GOT3 (cell line): Measurements from ENCODE around the gene ERFL.
"Not testable (repeated sequence)": the region's sequence is repeated elsewhere in the genome, so short reads cannot be mapped to it uniquely, and the experiment has no call there.

Experiments
- DNase-seq: peaks from one replicate; lab custom pipeline; 2025; ENCODE audit warnings: mixed read lengths; lab: John Stamatoyannopoulos, UW

ERFL gene

DNA sequence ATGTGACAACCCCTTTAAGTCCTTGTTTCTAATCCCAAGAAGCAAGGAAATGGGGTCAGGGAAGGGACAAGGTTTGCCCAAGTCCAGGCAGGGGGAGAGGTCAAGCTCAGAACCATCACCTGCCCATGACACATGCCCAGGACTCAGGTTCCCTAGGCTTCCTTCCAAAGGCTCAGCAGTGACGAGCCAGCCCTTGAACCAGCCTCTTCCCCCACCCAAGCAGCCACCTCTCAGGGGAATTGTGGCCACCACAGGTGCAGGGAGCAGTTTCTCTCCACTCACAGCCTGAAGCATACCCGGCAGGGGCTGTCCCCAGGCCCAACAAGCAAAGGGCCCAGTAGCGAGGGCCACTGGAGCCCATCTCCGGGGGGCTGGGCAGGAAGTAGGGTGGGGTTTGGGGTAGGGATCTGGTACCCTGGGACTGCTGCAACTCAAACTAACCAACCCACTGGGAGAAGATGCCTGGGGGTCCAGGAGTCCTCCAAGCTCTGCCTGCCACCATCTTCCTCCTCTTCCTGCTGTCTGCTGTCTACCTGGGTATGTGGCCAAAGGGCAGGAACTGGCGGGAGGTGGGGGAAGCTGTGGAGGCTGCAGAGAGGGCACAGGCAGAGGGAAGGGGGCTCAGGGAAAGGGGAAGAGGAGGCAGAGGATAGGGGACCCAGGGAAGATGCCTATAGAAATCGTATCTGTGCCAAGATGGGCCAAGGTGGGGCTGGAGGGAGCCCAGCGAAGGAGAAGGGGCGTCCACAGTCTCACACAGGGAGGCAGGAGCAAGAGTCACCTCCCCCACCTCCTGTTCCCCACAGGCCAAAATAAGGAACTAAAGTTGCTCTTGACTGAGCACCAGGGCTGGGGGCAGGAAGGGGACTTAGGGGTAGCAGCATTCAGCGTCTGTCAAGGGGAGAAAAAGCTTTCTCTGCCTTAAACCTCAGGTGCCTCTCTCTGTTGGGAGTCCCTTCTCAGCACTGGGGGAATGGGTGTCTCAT is 51.1 kb downstream of the ERFL start, which contains the start of gene CD79A:
Gene CD79A, plus strand, starts transcription at position 433 of the 986 bp plus-strand sequence. Its CDS starts 26 bp downstream, at position 459.
- no peak for DNase-seq

DNA sequence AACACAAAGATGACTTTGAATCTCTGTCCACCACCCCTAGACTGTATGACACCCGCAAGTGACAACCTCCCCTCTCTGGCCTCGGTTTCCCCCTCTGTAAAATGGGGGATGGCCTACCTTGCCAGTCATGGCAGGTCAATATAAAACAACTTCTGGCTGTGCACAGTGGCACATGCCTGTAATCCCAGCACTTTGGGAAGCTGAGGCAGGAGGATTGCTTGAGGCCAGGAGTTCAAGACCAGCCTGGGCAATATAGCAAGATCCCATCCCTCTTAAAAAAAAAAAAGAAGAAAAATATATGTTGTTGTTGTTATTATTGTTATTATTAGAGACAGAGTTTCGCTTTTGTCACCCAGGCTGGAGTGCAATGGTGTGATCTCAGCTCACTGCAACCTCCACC is 52.3 kb downstream of the ERFL start:
- not testable (repeated sequence) for DNase-seq

DNA sequence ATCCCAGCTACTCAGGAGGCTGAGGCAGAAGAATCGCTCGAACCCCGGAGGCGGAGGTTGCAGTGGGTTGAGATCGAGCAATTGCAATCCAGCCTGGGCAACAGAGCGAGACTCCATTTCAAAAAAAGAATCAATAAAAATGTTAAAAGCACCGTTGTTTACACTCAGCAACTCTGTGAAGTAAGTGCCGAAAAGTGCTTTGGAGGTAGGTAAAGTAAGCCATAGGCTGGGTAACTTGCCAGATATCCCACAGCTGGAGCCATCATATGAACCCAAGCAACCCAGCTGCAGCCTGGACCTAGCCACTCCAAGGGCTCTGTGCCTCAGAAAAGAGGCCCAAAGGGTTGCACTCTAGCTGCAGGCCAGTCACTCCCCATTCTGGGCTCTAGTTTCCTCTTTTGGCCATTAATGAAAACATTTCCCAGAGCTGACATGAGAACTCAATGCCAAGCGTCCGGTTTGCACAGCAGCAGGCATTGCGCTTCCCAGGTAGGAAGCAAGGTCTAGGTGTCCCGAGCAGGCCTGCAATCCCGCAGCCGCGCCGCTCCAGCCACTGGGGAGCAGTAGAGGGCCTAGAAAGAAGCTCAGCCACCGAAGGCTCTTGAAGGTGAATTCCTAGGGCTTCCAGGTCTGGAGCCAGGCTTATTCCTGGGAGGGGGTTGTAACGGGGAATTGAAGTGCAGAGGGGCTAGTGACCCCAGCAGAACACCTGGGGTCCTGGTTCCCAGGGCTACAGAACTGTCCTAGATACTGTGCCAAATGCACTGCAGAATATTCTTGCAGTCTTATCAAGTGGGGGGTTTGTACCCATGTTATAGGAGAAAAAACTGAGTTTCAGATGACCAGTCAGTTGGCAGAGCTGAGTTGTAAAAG is 55.2 kb downstream of the ERFL start:
- no peak for DNase-seq

DNA sequence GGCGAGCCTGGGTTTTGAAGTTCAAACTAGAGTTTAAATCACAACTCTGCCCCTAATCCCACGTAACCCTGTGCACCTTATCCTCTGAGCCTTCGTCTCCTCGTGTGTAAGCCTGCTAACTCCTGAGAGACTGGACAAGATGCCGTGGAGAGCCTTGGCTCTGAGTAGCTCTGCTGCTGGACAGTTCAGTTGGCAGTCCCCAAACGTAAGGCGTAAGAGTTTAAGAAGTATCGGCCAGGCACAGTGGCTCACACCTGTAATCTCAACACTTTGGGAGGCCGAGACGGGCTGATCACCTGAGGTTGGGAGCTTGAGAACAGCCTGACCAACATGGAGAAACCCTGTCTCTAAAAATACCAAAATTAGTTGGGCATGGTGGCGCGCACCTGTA is 55.9 kb downstream of the ERFL start:
- DNase-seq: no peak

DNA sequence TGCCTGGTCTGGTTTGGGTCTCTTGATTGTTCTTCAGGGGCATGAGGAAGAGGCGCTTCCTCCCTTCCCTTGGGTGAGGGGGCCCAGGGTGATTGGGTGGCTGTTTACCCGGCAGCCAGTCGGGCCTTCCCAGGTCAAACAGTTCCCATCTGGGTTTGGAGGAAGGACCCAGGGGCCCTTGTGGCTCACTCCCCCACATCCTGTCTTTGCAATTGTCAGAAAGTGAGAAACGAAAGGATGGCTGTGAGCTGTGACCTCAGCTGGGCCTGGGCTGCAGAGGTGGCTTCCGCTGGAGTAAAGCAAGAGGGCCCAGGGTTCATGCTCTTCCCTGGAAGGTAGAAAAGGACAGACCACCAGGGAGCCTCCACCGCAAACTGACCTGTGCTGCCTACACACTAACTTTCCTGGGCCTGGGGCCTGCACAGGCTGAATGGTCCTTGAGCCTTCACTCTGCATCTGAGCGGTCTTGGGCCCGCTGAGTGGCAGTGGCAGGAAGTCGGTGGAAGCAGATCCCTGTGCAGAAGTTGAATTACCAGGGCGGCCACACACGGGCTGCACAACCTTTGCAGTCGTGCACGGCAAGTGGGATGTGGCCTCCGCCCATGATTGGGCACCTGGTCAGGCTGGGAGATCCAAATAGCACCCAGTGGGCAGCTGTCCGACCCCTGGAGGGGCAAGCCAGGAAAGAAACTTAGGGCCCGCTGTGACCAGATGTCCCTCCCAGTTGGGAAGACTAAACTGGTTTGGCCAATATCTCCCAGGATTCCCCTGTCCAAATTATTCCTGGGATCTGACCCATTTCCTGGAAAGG is 56.5 kb downstream of the ERFL start:
- DNase-seq: no peak

DNA sequence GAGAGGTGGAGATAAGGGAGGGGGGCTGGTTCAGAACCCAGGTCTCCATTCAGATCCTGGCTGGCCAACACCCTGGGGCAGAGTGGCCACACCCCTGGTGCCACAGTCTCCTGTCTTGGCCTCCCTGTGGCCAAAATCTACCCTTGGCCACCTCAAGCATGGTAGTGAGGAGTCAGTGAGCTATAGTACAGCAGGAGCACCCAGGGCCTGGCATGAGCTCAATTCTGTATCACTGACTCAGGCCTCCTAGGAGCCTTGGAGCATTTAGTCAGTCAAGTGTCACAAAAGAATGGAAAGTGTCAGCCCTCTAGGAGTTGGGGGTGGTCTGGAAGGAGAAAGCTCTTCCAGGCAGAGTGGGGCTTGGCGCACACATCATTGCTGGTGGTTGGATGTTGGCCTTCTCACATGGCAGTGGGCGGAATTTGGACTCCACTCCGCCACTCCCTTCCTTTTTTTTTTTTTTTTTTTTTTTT is 57.8 kb downstream of the ERFL start:
- no peak for DNase-seq

DNA sequence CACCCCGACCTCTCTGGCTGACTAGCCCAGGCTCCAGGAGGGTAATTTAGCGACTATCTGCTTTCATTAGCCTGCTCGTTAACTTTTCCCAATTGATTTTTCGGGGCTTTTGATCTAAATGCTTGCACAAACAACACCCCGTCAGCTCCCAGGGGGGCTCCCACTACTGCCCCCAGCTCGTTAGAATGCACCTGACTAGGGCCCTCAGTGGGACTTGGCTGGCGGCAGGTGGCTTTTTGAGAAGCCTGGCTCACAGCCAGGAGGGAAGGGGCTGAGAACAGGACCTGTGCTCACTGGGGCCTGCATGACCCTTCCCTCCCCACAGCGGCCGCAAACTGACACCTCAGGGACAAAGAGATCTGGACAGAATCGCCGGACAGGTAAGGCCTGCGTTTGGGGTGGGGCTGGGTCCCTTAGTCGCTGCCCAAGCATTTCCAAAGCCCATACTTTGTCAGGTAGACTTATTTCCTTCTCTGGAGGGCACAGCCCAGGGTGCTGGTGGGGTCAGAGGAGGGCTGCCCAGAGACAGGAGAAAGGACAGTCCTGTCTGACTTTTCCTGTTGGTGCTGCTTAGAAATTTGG is 58.8 kb downstream of the ERFL start:
- DNase-seq: no peak

DNA sequence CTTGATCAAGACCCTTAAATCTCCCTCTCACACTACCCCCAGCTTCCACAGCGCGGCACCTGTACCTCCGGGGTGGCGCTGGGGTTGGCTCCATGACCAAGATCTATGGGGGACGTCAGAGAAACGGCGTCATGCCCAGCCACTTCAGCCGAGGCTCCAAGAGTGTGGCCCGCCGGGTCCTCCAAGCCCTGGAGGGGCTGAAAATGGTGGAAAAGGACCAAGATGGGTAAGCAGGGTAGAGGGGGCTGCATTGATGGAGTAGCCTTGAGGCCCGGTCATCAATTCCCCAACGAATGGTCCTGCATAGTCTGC is 59.3 kb downstream of the ERFL start:
- no peak for DNase-seq

DNA sequence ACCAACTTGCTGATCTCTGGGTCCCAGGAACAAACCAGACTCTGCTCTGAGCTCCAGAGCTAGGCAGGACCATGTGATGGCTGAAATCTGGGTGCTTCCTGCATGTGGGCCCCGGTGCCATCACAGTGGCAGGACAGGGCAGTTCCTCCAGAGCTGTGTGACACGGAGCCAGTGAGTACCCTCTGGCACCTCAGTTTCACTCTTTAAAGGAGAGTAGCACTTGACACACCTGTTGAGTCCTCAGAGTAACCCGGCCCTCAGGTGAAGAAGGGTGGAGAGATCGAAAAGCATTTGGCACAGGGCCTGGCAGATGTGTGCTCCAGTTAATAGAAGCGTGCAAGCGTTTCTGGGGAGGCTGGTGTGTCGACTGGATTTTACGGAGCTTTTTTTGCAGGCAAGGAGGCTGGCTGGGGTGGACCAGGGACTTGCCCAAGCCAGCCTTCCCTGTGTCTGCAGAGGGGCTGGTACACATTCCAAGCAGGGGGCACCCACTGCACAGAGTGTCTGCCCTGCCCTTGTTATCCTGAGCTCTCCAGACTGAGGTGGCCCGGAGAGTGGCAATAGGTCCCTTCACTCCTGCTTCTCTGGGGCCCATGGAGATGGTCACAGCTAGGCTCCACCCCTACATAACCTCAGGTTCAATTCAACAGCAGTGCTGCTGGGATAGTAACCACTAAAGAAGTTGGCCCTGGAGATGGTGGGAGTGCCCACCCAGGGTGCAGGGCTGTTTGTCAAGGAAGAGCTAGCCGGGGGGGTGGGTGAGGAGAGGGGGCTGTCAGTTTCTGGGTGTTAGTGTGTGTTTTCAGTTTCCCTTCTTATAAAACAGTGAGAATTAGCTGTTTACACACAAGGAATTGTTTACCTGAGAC is 59.9 kb downstream of the ERFL start:
- no peak for DNase-seq

DNA sequence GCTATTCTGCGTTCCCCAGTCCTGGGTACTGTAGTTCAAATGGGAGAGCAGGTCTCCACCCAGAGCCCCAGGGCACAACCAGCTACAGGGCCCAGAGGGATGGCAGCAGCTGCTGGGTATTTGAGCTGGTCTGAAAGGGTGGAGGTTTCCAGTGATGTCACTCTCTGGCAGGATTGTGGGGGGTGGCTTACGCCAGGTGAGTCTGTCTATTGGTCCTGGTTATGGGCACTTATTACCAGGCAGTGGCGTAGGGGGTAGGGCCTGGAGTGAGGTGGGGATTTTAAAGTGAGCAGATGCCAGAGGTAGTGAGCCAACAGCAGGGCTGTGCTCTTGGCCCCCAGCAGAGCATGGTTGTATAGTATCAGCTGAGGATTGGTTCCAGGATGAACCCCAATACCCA is 62.0 kb downstream of the ERFL start:
- no peak for DNase-seq

DNA sequence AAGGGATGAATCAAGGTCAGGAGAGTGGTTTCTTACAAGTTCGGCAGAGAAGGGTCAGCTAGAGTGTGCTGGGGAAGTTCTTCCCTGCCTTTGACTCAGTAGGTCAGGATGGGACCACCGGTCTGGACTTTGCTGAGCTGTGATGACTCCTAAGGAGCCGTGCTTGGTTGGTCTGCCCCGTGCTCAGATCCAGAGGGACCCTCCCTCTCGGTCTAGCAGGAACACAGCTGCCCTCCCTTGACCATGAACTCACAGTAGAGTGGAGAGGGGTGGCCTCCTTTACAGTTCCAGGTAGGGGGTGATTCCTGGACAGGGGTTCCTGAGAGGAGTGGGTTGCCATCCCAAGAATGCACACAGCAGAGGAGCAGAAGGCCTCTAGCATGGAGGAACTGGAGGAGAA is 63.9 kb downstream of the ERFL start:
- no peak for DNase-seq

DNA sequence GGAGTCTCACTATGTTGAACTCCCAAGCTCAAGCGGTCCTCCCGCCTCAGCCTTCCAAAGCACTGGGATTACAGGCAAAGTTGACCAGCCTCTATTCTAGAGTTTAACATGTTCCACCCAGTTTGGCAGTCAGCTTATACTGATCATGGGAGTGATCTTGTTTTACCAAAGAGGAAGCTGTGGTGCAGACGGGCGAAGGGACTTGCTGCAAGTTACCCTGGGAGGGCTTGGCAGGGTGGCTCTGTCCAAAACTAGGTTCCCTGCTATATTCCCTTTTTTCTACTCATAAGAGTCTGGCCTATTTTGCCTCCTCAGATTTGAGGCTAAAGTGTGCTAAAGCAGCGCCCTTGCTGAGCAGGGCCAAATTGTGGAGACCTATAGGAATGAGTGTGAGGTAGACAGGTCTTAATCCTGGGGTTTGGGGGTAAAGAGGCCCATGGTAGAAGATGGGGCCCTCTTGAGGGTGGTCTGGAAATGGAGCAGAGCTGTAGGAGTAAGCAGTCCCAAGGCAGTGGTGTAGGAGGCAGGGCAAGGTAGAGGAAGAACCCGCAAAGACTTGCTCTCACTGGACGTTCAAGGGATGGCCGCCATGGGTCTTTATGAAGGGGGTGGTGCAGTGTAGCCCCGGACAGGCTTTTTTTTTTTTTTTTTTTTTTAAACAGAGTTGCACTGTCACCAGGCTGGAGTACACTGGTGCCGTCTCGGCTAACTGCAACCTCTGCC is 64.9 kb downstream of the ERFL start:
- no peak for DNase-seq

DNA sequence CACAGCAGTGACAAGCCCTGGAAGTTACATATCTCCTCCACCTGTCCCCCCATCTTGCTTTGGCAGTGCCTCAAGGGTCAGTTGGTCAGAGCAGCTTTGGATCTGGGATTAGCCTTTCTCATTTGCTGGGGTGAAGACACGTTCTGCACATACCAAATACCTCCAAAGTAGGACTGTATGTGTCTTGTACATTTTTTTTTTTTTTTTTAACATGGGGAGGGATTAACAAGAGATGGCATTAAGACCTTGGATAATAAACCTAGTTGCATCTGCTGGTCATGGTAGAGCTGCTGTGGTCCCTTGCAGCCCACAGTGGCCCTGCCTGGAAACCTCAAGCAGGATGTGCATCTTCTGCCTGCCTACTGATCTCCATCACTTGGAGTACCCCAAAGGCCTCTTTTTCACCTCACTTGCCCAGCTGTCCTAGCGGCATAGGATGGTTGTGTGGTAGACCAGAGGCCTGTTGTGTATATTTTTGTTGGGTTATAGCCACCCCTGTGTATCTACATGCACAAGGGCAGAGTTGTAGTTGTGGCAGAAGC is 65.7 kb downstream of the ERFL start:
- DNase-seq: no peak

DNA sequence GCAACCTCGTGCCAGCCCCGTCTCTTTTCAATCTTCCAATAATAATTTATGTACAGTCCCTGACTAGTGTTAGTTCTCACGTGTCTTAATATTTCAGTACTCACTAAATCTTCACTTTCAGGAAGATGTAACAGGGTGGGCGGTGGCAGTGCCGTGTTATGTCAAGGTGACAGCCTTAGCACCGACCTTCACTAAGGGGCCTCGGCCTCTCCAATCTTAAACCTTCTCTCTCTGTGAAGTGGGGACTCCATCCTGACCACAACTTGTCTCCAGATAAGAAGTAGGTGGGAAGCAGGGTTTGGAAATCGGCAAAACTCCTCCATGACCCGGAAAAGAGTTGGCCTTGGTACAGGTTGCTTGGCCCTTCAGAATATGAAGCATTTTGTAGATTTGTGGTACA is 66.4 kb downstream of the ERFL start:
- no peak for DNase-seq

DNA sequence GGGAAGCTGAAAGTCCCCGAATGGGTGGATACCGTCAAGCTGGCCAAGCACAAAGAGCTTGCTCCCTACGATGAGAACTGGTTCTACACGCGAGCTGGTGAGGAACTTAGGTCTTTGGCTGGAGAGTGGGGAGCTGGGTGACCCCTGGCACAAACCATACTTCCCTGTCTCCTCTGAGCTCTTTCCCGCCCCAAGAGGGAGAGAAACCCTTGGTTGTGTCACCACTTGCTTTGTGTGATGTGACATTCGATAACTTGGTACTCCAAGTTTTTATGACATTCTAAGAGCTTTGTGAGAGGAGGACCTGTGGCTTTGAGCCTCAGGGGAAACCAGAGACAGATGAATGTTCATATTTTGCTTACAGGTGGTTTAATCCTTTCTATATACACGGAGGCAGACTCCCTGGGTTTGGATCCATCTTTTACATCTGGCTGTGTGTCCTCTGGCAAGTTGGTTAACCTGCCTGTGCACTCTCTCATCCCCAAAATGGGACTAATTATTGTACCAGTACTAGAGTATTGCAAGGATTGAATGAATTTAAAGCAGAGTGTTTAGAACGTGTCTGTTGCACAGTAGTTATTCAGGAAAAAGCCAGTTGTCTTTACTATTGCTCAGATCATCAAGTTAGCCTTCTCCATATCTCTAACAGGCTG is 67.0 kb downstream of the ERFL start:
- no peak for DNase-seq

DNA sequence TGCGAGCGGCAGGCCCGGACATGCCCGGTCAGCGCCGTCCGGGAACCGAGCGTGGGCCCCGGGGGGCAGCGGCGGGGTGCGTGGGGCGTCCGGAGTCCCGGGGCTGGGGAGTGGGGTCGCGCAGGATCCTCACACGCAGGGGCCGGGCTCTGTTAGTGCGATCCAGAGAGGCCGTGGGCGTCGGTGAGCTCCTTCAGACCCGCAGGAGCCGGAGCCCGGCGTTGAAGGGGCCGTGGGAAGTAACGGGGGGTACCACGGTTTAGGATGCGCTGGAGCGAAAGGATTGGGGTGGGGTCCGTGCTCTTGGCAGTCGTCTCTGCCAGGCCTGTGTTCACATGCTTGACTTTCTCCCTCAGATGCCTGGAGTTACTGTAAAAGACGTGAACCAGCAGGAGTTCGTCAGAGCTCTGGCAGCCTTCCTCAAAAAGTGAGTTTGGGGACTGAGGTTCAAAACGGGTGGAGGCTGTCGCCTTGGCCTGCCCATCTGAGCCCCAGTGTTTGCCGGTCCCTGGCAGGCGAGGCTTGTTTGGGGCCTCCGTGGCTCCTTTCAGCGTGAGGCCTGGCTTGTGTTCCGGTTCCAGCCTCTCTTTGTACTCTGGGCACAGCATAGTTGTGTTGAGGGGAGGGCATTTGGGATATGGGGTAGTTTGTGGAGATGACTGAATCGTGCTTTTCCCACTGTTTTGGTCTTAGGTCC is 67.7 kb downstream of the ERFL start:
- no peak for DNase-seq

DNA sequence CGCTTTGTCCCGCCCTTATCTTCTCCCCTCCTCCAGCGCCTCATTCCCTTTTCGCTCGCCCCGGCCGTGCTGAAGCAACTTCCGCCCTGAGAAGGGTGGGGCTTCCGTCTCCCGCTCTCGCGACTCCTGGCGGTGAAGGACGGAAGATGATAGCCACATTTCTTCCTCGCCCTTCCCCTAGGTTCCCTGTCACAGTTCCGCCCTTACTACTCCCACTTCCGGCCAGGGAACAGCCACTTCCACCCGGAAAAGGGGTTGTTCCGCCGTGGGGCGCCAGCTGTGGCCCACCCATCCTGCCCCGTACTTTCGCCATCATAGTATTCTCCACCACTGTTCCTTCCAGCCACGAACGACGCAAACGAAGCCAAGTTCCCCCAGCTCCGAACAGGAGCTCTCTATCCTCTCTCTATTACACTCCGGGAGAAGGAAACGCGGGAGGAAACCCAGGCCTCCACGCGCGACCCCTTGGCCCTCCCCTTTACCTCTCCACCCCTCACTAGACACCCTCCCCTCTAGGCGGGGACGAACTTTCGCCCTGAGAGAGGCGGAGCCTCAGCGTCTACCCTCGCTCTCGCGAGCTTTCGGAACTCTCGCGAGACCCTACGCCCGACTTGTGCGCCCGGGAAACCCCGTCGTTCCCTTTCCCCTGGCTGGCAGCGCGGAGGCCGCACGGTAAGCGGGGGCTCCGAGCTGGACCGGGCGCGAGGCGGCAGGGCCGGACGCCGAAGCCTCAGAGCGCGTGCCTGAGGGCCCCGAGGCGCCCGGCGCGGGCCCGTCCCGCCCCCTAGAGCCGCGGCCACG is 68.4 kb downstream of the ERFL start, which contains the start of gene RPS19:
Gene RPS19, plus strand, starts transcription at position 638 of the 801 bp plus-strand sequence. CDS start 520 bp downstream, outside the sequence.
- peak; percentile 93 for DNase-seq
